NCI-H1436 treated with DMSO at 0.1 percent for 48 hours (cell line): Measurements from ENCODE around the gene ELMO2.
"Not testable (repeated sequence)": the region's sequence is repeated elsewhere in the genome, so short reads cannot be mapped to it uniquely, and the experiment has no call there.

Source experiments
- DNase-seq: peaks from one replicate; lab custom pipeline; 2025; lab: John Stamatoyannopoulos, UW

Gene ELMO2

DNA sequence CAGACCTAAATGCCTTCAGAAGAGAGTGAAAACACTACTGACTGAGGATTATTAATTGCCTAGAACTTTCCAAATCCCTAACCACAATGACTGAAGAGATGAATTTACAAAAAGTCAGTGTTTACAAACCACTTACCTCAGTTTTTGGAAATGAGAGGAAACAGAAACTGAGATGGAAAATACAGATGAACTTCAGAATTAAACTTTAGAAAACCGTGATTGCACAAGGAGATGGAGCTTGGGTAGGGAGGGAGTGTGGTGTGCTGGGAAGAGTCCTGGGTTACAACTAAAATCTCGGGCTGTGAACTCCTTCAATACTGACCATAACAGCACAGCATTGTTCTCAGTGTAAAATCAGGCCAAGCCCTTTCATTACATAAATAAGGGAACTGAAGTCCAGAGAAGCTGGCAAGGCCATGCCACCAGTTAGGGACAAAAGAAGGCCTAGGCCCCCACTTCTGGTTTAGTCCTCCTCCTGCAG is 4.0 kb downstream of the ELMO2 start:
- DNase-seq: no peak

DNA sequence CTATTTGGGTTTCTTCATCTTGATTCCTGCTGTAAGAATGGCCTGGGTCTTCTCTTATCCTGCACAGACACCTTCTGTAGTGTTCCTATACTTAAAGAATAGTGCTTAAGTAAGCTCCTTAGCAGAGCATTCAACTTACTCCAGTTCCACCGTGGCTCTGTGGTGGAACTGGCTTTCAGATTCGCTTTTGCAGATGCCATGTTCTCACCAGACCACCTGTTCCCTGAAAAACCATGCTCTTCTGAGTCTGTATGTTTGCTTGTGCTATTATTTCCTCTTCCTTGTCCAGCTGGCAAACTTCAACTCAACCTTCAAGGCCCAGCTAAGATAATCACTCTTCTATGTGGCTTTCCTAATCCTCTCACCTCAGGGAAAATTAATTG is 4.9 kb downstream of the ELMO2 start:
- DNase-seq: no peak

DNA sequence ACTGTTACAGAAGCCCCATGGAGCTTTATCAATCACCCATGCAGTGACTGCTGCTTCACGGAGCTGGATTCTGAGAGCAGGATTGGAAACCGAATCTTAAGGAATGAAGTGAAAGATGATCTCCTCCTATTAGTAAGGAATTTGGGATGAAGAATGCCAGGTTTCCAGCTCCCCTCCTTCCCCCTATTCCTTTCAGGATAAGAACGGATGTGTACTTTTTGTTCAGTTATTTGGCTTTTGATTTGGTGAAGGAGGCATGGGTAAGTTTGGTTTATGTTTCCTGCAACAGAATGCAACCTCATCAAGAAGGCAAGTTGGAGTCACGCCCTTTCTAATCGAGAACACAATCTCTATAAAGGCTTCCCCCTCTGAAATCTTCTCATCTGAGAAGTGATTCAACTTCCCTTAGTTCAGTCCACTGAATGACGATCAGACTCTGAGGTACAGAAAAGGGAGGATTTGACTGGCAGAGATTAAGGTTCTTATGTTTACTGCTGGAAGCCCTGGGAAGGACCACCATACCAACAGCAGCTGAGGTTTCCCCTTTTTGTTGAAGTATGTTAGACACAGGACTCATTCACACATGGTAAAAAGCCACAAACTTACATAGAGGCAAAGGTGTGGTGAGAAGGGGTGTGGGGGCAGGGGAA is 5.5 kb downstream of the ELMO2 start:
- DNase-seq: no peak

GRCh38 chr20:46400253-46400652 is 6.2 kb downstream of the ELMO2 start:
- DNase-seq: no peak

GRCh38 chr20:46399401-46399800 is 7.0 kb downstream of the ELMO2 start:
- no peak for DNase-seq

DNA sequence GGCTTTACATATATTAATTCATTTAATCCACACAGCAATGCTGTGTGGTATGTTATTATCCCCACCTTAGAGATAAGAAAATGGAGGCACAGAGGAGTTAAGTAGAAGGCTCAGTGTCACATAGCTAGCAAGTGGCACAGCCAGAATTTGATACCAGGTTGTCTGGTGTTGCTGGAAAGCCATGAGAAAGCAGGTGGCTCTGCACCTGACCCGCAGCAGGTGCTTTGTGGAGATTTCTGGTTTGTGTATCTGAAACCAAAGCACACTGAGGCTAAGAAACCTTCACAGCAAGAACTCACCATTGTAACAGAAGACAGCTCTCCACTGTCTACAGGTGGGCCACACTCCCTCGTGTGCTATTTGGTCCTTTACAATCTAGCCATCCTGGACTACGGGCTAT is 7.5 kb downstream of the ELMO2 start:
- DNase-seq: no peak

- no peak for DNase-seq
Measured at GRCh38 chr20:46396052-46396740, 10.2 kb downstream of the ELMO2 start.

DNA sequence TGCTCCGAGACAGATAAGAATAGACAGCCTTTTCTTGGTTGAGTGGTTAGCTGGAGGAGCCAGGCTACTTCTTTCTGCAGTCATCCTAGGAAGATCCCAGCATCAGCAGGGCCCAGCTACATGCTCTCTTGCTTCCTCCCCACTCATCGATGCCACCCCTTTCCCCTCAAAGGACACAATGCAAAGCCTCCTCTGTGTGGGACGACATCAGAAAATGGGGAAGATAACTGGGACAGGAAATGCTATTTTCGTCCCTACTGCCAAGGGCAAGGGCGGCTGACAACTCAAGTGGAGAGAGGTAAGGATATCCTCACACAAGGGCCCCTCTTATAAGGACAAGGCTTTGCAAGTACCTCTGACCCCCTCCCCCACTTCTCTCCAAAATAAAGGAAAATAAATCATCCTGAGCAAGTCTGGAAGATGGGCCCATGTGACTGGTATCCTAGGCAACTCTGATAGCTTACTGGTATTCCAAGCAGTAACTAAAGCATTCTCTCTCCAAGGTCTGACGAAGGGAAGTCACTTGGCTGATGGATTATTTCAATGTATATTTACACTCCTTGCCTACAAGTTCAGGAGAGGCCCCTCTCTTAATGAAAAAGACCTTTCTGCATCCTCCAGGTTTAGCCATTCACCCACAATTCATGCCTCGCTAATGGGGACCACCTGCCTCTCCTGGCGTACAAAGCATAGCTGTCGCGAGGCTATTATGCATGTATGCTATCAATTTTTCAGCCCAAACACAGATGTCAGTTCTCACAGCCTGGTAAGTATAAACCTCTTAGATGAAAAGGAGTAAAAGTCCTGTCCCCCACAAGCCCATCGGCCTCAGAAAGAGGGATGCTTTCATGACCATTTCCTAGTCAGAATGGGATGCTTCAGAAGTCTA is 11.3 kb downstream of the ELMO2 start:
- DNase-seq: no peak

DNA sequence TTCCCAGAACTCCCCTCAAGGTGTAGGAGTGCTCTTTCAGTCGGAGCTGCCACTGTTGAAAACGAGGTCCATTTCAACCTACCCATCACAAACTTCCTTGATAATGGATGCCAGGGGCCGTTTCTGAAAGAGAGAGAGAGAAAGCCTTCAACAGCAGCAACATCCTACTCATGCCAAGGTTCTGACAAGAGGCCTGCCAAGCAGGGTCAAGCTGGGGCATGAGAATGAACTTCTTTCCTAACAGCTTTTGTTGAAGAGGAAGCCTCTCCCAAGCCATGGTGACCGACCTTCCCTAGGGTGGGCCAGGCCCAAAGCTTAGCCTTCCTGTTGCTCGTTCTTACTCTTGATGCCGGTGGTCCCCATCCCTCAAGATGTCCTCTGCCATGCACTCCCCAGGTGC is 12.4 kb downstream of the ELMO2 start:
- DNase-seq: no peak

DNA sequence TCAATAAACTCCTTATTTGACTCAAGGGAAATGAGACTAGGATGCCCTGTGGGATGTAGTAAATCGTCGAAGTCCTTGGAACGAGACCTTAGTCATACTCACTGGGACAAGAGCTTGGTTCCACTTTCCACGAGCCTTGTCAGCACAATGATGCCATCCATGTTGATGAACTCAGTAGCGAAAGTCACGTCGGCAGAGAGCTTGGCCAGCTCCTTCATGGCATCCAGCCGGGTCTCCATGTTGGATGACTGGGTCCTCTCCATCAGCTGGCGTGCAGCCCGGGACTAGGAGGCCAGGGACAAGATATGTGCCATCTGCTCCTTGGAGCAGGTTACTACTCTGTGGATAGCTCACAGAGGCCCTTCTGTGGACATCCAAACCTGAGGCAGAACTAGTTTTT is 17.5 kb downstream of the ELMO2 start:
- DNase-seq: no peak

- no peak for DNase-seq
Measured at GRCh38 chr20:46388201-46388836, 18.1 kb downstream of the ELMO2 start.

DNA sequence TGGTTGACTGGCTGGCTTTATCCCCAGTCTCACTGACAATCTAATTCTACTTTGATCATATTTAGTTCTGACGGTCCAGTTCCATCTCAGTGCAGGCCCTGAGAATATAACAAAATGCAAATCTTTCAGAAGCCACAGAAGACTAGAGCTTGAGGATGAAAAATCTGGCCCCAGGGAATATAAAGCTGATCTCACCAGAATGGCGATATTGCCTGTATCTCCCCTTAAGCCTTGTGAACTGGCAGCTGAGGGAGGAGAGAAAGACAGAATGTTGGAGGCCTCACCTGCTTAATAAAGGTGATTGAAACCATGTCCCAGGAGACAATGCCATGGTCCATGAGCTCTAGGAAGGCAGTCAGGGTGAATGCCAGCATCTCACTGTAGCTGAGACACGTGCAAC is 19.4 kb downstream of the ELMO2 start:
- DNase-seq: not testable (repeated sequence)

GRCh38 chr20:46378412-46379009 is 27.9 kb downstream of the ELMO2 start:
- DNase-seq: no peak

DNA sequence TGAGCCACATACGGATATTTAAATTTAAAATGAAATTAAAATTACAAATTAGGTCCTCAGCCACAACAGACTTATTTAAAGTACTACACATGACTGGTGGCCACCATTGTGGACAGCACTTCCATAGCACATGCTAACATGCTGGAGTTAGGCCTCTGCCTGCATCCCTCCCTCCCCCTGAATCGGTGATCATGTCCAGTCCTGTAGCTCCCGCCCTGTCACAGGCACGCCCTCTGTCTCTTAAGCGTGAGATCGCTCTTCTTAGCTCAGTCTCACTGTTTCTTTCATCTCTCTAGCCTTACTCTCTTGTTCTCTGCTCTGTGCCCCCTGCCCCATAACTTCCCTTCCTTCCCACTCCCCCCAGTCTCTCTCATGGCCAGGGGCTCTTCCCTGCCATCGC is 28.9 kb downstream of the ELMO2 start:
- no peak for DNase-seq

DNA sequence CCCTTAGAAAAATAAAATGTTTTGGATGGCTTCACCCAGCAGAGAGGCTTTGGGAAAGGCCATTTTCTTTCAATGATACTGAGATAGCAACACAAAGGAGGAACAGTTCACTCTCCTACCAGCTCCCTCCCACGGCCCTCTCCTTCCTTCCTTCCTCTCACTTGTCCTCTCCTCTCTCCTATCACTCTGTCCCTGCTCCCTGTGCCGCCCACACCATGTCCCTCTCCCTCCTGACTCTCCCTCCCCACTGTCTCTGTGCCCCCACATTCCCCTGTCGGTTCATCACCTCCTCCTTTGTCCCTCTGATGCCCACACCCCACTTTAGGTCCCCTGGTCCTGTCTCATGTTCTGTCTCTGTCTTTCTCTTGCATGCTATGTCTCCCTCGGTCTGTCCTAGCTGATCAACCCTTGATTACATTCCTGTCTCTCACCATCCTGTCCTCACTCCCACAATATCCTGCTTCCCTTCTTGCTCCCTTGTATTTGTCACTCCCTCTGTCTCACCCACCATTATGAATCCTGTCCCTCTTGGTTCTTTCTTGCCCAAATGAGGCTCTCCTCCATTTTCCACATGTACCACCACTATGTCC is 30.1 kb downstream of the ELMO2 start:
- DNase-seq: no peak

GRCh38 chr20:46375771-46376170 is 30.6 kb downstream of the ELMO2 start:
- DNase-seq: no peak

DNA sequence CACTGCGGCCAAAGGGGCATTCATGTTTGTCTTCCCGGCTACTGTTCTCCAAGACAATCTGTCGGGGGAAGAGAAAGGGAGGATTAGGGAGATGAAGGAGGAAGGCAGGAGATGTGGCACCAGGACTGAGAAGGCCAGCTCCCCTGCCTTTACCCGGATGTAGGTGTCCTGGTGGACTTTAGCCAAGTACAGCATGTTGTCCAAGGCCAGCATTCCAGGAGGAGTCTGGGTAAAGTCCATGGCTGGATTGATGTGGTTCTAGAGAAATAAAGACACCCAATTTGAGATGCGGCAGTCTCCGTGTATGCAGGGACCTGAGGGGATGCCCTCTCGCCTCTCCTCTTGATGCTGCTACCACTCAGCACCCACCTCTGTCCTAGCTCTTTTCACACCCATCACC is 32.0 kb downstream of the ELMO2 start:
- no peak for DNase-seq

- no peak for DNase-seq
Measured at GRCh38 chr20:46371656-46372055, 34.8 kb downstream of the ELMO2 start.

DNA sequence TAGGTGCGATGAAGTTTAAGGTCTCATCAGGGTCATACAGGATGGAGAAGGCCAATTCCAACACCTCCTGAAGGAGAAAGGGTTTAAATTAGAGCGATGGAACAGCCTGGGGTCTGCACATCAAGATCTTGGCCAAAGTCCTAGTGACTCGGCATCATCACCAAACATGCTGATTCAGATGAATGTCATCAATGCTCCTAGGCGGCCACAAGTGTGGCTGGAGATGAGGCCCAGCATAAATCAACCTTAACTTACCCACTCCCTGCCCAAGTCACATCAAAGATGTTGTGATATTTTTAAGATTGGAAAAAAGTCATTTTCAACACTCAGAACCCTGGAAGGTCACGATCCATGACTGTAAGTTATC is 37.5 kb downstream of the ELMO2 start:
- no peak for DNase-seq

DNA sequence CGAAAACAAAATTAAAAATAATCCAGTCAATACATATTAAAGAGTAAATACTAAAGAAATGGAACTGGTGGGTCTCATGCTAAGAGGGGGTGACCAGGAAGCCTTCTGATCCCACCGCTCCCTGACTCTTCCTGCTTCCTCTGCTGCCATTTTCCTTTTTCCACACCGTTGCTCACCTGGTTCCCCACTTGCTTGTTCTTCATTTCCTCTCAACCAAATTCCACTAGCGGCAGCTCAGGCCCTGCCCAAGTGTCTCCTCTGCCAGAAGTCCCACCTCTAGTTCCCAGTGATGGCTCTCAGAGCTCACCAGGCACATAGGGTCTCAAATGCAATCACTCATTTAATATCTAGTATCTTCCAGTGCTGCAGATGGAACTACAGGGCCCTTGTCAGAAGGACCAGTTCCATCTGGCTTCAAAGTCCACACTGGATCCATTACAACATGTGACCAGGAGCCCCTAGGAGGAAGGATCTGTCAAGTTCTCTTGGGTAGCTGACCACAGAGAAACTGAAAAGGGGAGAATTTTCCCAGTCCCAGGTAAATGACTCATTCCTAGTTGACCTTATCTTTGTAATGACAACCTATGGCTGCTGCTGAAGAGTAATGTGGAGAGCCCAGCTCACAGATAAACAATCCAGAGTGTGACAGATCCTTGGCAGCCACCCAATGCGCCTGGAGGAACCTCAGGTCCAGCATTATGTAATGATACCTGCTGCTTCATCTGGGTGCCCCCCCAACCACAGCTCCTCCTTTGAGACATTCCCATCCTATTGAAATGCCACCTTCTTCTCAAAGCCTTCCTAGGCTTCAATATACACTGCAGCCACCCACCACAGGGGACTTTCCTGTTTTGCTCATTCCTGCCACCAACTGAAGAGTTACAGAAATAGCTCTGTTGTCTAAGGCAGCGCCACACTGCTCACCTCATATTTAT is 38.2 kb downstream of the ELMO2 start:
- DNase-seq: no peak

GRCh38 chr20:46367234-46367633 is 39.2 kb downstream of the ELMO2 start:
- no peak for DNase-seq
